ENCODE results near the gene STIL. TPM values are rescaled to one million over a fixed set of nuclear protein-coding genes. Genes with fewer than 3 reads are reported as not detected.
"Not testable (repeated sequence)": the region's sequence is repeated elsewhere in the genome, so short reads cannot be mapped to it uniquely, and the experiment has no call there.

STIL gene
- polyA plus RNA-seq, 6 donors from 2014 or later, result 0.12 to 1.2 (median 0.85) TPM; not detected in 1

- DNase-seq (no peak), ATAC-seq (ENCODE audit: low read depth in 2 of 2) (no peak)
- H3K9me3 Mint-ChIP-seq, result no peaks in the 10 kb centered on the region
- no peaks in the 10 kb centered on the region for H3K4me1 Mint-ChIP-seq
- H3K4me3 Mint-ChIP-seq, result no peak overlapping the region
- H3K27me3 Mint-ChIP-seq, result no peaks in the 10 kb centered on the region
- no peak overlapping the region for H3K27ac Mint-ChIP-seq
- H3K36me3 Mint-ChIP-seq, result peaks cover under 1 to 2% of the 10 kb centered on the region in 2 donors
Observed at GRCh38 chr1:47295579-47295978, 18.4 kb downstream of the STIL start.

- not testable (repeated sequence) for H3K27ac Mint-ChIP-seq; ATAC-seq (ENCODE audit: low read depth in 2 of 2); H3K9me3 Mint-ChIP-seq; H3K4me1 Mint-ChIP-seq; H3K27me3 Mint-ChIP-seq; H3K4me3 Mint-ChIP-seq; DNase-seq; H3K36me3 Mint-ChIP-seq
Observed at GRCh38 chr1:47294863-47295262, 19.1 kb downstream of the STIL start.

- DNase-seq, result peak; percentile 21
- Mint-ChIP-seq H3K27ac (peak overlapping the region in 4 of 6 donors; percentile 16 to 89 (median 82)), H3K4me3 (peak overlapping the region in 5 of 8 donors; percentile 38 to 84 (median 70))
- peak; percentile 49 to 66 for ATAC-seq (ENCODE audit: low read depth in 2 of 2)
- H3K27me3 Mint-ChIP-seq, H3K9me3 Mint-ChIP-seq, H3K4me1 Mint-ChIP-seq, H3K36me3 Mint-ChIP-seq: not testable (repeated sequence)
Observed at GRCh38 chr1:47288116-47288515, 25.8 kb downstream of the STIL start.

GRCh38 chr1:47280142-47280541 lies 33.8 kb downstream of the STIL start:
- Mint-ChIP-seq H3K4me1 (no peaks in the 10 kb centered on the region), H3K36me3 (no peaks in the 10 kb centered on the region), H3K27ac (no peak overlapping the region), H3K27me3 (no peaks in the 10 kb centered on the region), H3K4me3 (no peak overlapping the region), H3K9me3 (no peaks in the 10 kb centered on the region)
- DNase-seq (no peak), ATAC-seq (ENCODE audit: low read depth in 2 of 2) (no peak)

- no peaks in the 10 kb centered on the region for H3K27me3 Mint-ChIP-seq
- no peak for ATAC-seq (ENCODE audit: low read depth in 2 of 2)
- no peak overlapping the region for H3K27ac Mint-ChIP-seq
- no peak overlapping the region for H3K4me3 Mint-ChIP-seq
- H3K9me3 Mint-ChIP-seq, result no peaks in the 10 kb centered on the region
- DNase-seq, result no peak
- no peaks in the 10 kb centered on the region for H3K4me1 Mint-ChIP-seq
- H3K36me3 Mint-ChIP-seq, result no peaks in the 10 kb centered on the region
Observed at GRCh38 chr1:47276850-47277249, 37.1 kb downstream of the STIL start.

- not testable (repeated sequence) for H3K4me1 Mint-ChIP-seq; ATAC-seq (ENCODE audit: low read depth in 2 of 2)
Observed at GRCh38 chr1:47275811-47276210, 38.1 kb downstream of the STIL start.

GRCh38 chr1:47265529-47265928 lies 48.4 kb downstream of the STIL start:
- H3K36me3 Mint-ChIP-seq, result not testable (repeated sequence)

More at GRCh38 chr1:47275811-47276210, 38.1 kb downstream of the STIL start:
- H3K4me3 Mint-ChIP-seq, H3K36me3 Mint-ChIP-seq, H3K9me3 Mint-ChIP-seq, H3K27ac Mint-ChIP-seq, DNase-seq, H3K27me3 Mint-ChIP-seq: not testable (repeated sequence)

GRCh38 chr1:47262787-47263413 lies 51.0 kb downstream of the STIL start:
- Mint-ChIP-seq H3K4me1 (no peaks in the 10 kb centered on the region), H3K27ac (peak overlapping the region in 1 of 6 donors; percentile 47), H3K9me3 (no peaks in the 10 kb centered on the region), H3K27me3 (no peaks in the 10 kb centered on the region), H3K4me3 (no peak overlapping the region), H3K36me3 (no peaks in the 10 kb centered on the region)
- no peak for ATAC-seq (ENCODE audit: low read depth in 2 of 2)
- DNase-seq, result no peak

More at GRCh38 chr1:47265529-47265928, 48.4 kb downstream of the STIL start:
- not testable (repeated sequence) for DNase-seq; H3K9me3 Mint-ChIP-seq; H3K4me3 Mint-ChIP-seq; H3K27ac Mint-ChIP-seq; H3K4me1 Mint-ChIP-seq; H3K27me3 Mint-ChIP-seq; ATAC-seq (ENCODE audit: low read depth in 2 of 2)

GRCh38 chr1:47257224-47257623 lies 56.7 kb downstream of the STIL start:
- DNase-seq (no peak), ATAC-seq (ENCODE audit: low read depth in 2 of 2) (no peak)
- Mint-ChIP-seq H3K27ac (no peak overlapping the region), H3K36me3 (no peaks in the 10 kb centered on the region), H3K4me3 (no peak overlapping the region), H3K4me1 (no peaks in the 10 kb centered on the region), H3K9me3 (no peaks in the 10 kb centered on the region), H3K27me3 (no peaks in the 10 kb centered on the region)

- no peaks in the 10 kb centered on the region for H3K9me3 Mint-ChIP-seq
- H3K27ac Mint-ChIP-seq, result no peak overlapping the region
- no peak for DNase-seq
- no peaks in the 10 kb centered on the region for H3K36me3 Mint-ChIP-seq
- no peaks in the 10 kb centered on the region for H3K4me1 Mint-ChIP-seq
- ATAC-seq (ENCODE audit: low read depth in 2 of 2), result no peak
- no peak overlapping the region for H3K4me3 Mint-ChIP-seq
- H3K27me3 Mint-ChIP-seq, result no peaks in the 10 kb centered on the region
Observed at GRCh38 chr1:47252795-47253194, 61.2 kb downstream of the STIL start.

- Mint-ChIP-seq H3K27ac (no peak overlapping the region), H3K36me3 (no peaks in the 10 kb centered on the region), H3K27me3 (no peaks in the 10 kb centered on the region), H3K9me3 (no peaks in the 10 kb centered on the region), H3K4me3 (no peak overlapping the region), H3K4me1 (no peaks in the 10 kb centered on the region)
- DNase-seq, result no peak
- no peak for ATAC-seq (ENCODE audit: low read depth in 2 of 2)
Observed at GRCh38 chr1:47252369-47252768, 61.6 kb downstream of the STIL start.

- DNase-seq (no peak), ATAC-seq (ENCODE audit: low read depth in 2 of 2) (no peak)
- no peak overlapping the region for H3K4me3 Mint-ChIP-seq
- H3K36me3 Mint-ChIP-seq, result no peaks in the 10 kb centered on the region
- no peaks in the 10 kb centered on the region for H3K9me3 Mint-ChIP-seq
- H3K4me1 Mint-ChIP-seq, result no peaks in the 10 kb centered on the region
- peaks cover 3 to 10% (median 4%) of the 10 kb centered on the region in 3 donors for H3K27me3 Mint-ChIP-seq
- H3K27ac Mint-ChIP-seq, result no peak overlapping the region
Observed at GRCh38 chr1:47249755-47250154, 64.2 kb downstream of the STIL start.

- Mint-ChIP-seq H3K9me3 (no peaks in the 10 kb centered on the region), H3K27ac (no peak overlapping the region), H3K36me3 (no peaks in the 10 kb centered on the region), H3K4me3 (no peak overlapping the region), H3K4me1 (no peaks in the 10 kb centered on the region), H3K27me3 (peaks cover 30 to 46% (median 40%) of the 10 kb centered on the region in 3 donors)
- DNase-seq (no peak), ATAC-seq (ENCODE audit: low read depth in 2 of 2) (no peak)
Observed at GRCh38 chr1:47244339-47244862, 69.5 kb downstream of the STIL start.

GRCh38 chr1:47243910-47244309 lies 70.0 kb downstream of the STIL start:
- no peak overlapping the region for H3K27ac Mint-ChIP-seq
- H3K4me1 Mint-ChIP-seq, result no peaks in the 10 kb centered on the region
- DNase-seq, result no peak
- H3K9me3 Mint-ChIP-seq, result no peaks in the 10 kb centered on the region
- H3K4me3 Mint-ChIP-seq, result no peak overlapping the region
- ATAC-seq (ENCODE audit: low read depth in 2 of 2), result no peak
- H3K36me3 Mint-ChIP-seq, result no peaks in the 10 kb centered on the region
- H3K27me3 Mint-ChIP-seq, result peaks cover 35 to 51% (median 45%) of the 10 kb centered on the region in 3 donors
